Measurements from ENCODE around the gene PNPLA1. TPM values are rescaled to one million over a fixed set of nuclear protein-coding genes. Genes with fewer than 3 reads are reported as not detected.
A peak's percentile ranks its signal among the peaks of the same experiment; 100 is the strongest.

The PNPLA1 gene
- total and polyA plus RNA-seq, 5 donors, result not detected

DNA sequence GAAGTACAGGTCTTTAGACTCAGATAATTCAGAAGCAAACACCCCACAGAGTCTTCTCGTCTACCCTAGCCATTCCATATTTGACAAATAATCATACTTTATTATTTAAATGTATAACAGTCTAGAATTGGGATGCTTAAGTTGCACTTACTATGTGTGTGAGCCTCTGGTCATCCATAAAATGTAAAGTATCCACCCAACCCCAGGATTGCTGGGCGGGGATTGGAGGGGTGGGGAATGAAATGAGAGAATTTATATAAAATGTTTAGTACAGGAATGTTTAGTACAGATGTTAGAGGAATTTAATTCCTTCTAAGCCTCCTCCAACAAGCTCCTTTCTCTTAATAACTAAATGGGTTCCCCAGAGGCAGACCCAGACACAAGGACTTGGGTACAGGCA, 50.0 kb downstream of the PNPLA1 start:
- H3K4me1 ChIP-seq (ENCODE audit: control insufficient read depth, insufficient read depth, low read length), result peaks cover 2% of the 10 kb centered on the region
- DNase-seq, result no peak
- no peak overlapping the region for H3K27ac ChIP-seq (ENCODE audit: low read length)
- H3K27me3 ChIP-seq (ENCODE audit: control insufficient read depth, insufficient read depth), result no peaks in the 10 kb centered on the region
- no peaks in the 10 kb centered on the region for H3K9me3 ChIP-seq (ENCODE audit: control insufficient read depth, low read length)
- intact Hi-C loops (cut with DNase I), result no loop called here
- ATAC-seq, result no peak
- 85% methylated on average over 2 of the region's 2 CpGs for WGBS
- H3K4me3 ChIP-seq (ENCODE audit: low read length), result no peak overlapping the region

DNA sequence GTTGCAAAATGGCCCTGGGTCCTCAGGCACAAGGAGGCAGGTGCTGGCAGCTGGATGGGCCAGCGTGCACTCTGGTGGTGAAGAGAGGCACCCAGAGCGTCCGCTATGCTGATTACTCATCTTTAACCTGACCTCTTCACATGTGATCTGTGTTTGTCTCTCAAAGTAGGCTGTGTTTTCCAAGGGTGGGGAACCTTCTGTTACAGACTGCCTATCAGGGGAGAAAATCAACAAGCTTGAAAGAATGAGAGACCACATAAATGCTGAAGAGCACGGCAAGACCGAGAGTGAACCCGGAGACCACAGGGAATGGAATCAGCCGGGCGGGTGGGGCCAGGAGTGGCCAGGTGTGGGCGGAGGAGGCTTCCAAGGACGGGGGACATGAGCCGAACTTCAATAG, 50.6 kb downstream of the PNPLA1 start:
- no peak overlapping the region for H3K4me3 ChIP-seq (ENCODE audit: low read length)
- H3K4me1 ChIP-seq (ENCODE audit: control insufficient read depth, insufficient read depth, low read length), result peaks cover 2% of the 10 kb centered on the region
- DNase-seq, result no peak
- no peaks in the 10 kb centered on the region for H3K27me3 ChIP-seq (ENCODE audit: control insufficient read depth, insufficient read depth)
- intact Hi-C loops (cut with DNase I), result no loop called here
- H3K27ac ChIP-seq (ENCODE audit: low read length), result no peak overlapping the region
- WGBS, result 89% methylated on average over 11 of the region's 11 CpGs
- no peaks in the 10 kb centered on the region for H3K9me3 ChIP-seq (ENCODE audit: control insufficient read depth, low read length)
- no peak for ATAC-seq

DNA sequence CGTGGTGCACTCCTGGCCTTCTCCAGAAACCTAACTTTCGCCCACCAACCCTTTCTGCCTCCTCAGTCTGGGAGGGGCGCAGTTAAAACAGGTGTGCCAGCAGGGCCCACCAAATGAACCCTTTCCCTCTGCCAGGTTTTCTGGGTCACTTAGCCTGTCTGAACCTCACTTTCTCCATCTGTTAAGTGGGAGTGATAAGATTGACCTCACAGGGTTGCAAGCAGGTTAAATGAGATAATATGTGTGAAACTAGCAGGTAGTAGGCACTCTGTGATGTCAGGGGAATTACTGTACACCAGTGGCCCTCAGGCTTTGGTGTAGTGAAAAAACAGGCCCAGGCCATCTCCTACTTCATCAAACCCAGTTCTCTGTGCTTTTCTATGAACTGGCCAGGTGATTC, 52.7 kb downstream of the PNPLA1 start:
- 89% methylated on average over 3 of the region's 3 CpGs for WGBS
- ATAC-seq, result no peak
- H3K27me3 ChIP-seq (ENCODE audit: control insufficient read depth, insufficient read depth), result no peaks in the 10 kb centered on the region
- H3K4me1 ChIP-seq (ENCODE audit: control insufficient read depth, insufficient read depth, low read length), result no peaks in the 10 kb centered on the region
- no peak overlapping the region for H3K27ac ChIP-seq (ENCODE audit: low read length)
- no peak for DNase-seq
- intact Hi-C loops (cut with DNase I), result no loop called here
- no peaks in the 10 kb centered on the region for H3K9me3 ChIP-seq (ENCODE audit: control insufficient read depth, low read length)
- no peak overlapping the region for H3K4me3 ChIP-seq (ENCODE audit: low read length)

DNA sequence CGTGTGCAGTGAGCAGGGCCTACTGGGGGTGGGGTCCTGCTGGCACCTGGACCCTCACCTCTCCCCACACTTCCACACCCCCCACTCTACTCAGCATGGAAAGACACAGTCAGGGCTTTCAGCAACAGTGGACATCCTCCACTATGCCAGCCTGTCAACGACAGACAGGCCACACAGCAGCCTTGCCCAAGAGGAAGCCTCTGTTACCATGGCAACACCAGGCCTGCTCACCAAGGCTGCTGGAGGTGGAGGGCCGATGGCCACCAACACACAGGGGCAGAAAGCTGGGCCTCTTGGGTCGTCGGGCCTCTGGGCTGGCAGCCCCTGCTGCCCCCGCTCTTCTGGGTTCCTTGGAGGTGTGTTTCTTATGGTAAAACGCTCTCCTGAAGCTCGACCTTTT, 53.2 kb downstream of the PNPLA1 start:
- WGBS, result 71% methylated on average over 8 of the region's 8 CpGs
- DNase-seq, result no peak
- no peaks in the 10 kb centered on the region for H3K9me3 ChIP-seq (ENCODE audit: control insufficient read depth, low read length)
- no peak for ATAC-seq
- H3K4me3 ChIP-seq (ENCODE audit: low read length), result no peak overlapping the region
- H3K4me1 ChIP-seq (ENCODE audit: control insufficient read depth, insufficient read depth, low read length), result no peaks in the 10 kb centered on the region
- H3K27ac ChIP-seq (ENCODE audit: low read length), result no peak overlapping the region
- H3K27me3 ChIP-seq (ENCODE audit: control insufficient read depth, insufficient read depth), result no peaks in the 10 kb centered on the region
- intact Hi-C loops (cut with DNase I), result no loop called here

DNA sequence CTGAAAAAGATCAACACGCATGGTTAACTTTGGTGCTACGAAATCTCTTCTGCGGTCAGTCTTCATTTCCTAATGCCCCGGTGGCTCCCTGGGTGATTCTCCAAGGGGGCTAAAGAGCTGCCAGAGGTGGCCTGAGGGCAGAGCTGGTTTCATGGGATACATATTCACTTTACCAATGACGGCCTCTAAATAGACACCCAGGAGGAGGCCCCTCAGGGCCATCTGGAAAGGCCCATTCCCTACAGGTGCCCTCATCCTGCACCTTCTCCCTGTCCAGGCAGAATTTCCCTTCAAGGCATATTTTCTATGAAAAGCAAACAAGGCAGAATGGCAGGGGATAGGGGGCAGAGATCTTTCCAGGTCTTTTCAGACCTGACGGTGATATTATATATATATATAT, 54.3 kb downstream of the PNPLA1 start:
- 92% methylated on average over 6 of the region's 6 CpGs for WGBS
- ATAC-seq (no peak), DNase-seq (no peak)
- no peaks in the 10 kb centered on the region for H3K9me3 ChIP-seq (ENCODE audit: control insufficient read depth, low read length)
- intact Hi-C loops (cut with DNase I), result no loop called here
- no peaks in the 10 kb centered on the region for H3K27me3 ChIP-seq (ENCODE audit: control insufficient read depth, insufficient read depth)
- no peaks in the 10 kb centered on the region for H3K4me1 ChIP-seq (ENCODE audit: control insufficient read depth, insufficient read depth, low read length)
- no peak overlapping the region for H3K27ac ChIP-seq (ENCODE audit: low read length)
- H3K4me3 ChIP-seq (ENCODE audit: low read length), result no peak overlapping the region

DNA sequence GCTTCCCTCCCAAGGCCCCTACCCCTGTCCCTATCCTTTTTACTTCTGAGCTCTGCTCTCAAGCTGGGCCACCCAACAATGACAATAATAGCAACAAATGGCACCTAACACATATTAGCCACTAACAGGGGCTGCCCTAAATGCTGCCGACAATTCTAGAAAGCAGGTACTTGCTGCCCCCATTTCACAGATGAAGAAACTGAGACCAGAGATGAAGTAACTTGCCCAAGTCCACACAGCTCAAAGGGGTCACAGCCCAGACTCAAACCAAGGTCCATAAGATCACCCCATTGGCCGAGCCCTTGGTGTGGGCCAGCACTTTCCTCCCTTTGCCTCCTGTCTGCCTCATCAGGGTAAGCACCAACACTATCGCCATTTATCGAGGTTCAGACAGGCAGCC, 54.9 kb downstream of the PNPLA1 start:
- DNase-seq (no peak), ATAC-seq (no peak)
- no peak overlapping the region for H3K4me3 ChIP-seq (ENCODE audit: low read length)
- no peaks in the 10 kb centered on the region for H3K27me3 ChIP-seq (ENCODE audit: control insufficient read depth, insufficient read depth)
- no peaks in the 10 kb centered on the region for H3K9me3 ChIP-seq (ENCODE audit: control insufficient read depth, low read length)
- no peaks in the 10 kb centered on the region for H3K4me1 ChIP-seq (ENCODE audit: control insufficient read depth, insufficient read depth, low read length)
- WGBS, result 92% methylated on average over 4 of the region's 4 CpGs
- no peak overlapping the region for H3K27ac ChIP-seq (ENCODE audit: low read length)
- intact Hi-C loops (cut with DNase I), result no loop called here

DNA sequence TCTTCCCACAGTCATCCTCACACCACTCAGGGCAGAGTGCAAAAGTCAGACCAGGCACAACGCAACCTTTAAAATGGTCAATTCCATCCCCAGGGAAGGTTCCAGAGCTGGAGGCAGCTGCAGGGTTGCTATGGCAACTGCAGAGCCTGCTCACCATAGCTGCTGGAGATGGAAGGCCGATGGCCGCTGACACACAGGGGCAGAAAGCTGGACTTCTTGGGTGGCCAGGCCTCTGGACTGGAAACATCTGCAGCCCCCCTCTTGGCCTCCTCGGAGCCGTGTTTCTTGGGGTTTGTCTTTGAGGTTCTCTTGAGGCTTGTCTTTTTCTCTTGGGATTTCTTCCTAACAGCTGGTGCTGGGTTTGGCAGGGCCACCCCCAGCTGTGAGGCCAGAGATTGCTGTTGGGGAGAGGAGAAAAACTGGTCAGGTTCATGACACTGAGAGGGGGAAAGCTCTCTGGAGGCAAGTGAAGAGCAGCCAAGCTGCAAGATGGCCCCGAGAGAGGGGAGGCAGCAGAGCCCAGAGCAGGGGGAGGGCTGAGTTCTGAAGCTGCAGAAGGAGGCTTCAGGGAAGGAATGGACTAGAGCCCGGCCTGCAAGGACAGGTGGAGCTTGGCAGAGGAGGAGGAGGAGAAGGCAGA, 56.6 kb downstream of the PNPLA1 start:
- no peaks in the 10 kb centered on the region for H3K9me3 ChIP-seq (ENCODE audit: control insufficient read depth, low read length)
- no peak for DNase-seq
- 63% methylated on average over 7 of the region's 7 CpGs for WGBS
- H3K27me3 ChIP-seq (ENCODE audit: control insufficient read depth, insufficient read depth), result no peaks in the 10 kb centered on the region
- H3K4me3 ChIP-seq (ENCODE audit: low read length), result no peak overlapping the region
- ATAC-seq, result peak in 1 of 2 donors; percentile 20
- no peak overlapping the region for H3K27ac ChIP-seq (ENCODE audit: low read length)
- H3K4me1 ChIP-seq (ENCODE audit: control insufficient read depth, insufficient read depth, low read length), result no peaks in the 10 kb centered on the region
- intact Hi-C loops (cut with DNase I), result no loop called here

DNA sequence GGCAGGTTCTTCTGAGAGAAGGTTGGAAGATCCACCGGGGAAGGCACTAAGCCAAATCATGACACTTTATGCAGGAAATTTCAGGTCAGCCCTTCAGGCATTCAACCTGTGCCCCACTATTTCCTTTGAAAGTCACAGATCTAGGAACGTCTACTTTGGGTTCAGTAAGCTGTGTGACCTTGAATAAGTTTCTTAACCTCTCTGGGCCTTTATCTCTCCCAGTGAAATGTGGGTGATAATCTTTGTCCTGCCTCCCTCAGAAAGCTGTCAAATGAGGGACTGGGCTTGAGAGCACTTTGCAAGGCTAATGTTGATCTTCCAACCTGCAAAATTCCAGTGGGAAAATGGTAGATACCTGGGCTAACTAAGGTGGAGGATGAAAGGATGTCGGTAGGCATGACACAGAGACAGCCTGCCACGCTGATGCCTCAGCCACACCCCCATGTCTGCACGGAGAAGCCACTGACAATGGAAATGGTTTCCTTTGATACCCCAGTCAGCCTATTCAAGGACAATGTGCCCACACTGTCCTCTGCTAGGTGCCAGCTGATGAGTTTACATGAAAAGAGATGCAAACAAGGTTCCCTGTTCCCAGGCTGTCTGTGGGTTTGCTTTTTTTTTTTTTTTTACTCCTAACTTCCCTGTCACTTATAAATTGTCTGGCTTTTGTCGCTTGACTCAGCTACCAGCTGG, 57.5 kb downstream of the PNPLA1 start:
- ATAC-seq (peak in 1 of 2 donors; percentile 41), DNase-seq (no peak)
- WGBS, result 42% methylated on average over 6 of the region's 6 CpGs
- Histone ChIP-seq H3K4me3 (ENCODE audit: low read length) (no peak overlapping the region), H3K27ac (ENCODE audit: low read length) (no peak overlapping the region), H3K27me3 (ENCODE audit: control insufficient read depth, insufficient read depth) (no peaks in the 10 kb centered on the region), H3K9me3 (ENCODE audit: control insufficient read depth, low read length) (no peaks in the 10 kb centered on the region), H3K4me1 (ENCODE audit: control insufficient read depth, insufficient read depth, low read length) (no peaks in the 10 kb centered on the region)
- intact Hi-C loops (cut with DNase I), result no loop called here

DNA sequence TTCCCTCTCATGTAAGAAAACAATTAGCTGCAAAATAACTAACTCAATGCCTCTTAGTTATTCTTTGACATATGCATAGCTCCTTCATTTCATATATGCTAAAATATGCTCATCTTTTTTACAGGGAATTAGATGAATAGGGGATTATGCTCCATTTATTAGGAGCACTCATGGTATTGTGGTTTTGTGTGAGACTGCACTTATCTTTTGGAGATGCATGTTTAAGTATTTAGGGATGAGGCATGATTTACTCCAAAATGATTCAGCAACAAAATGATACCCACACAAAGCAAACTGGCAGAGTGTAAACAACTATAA, 58.0 kb downstream of the PNPLA1 start:
- H3K27me3 ChIP-seq (ENCODE audit: control insufficient read depth, insufficient read depth), result no peaks in the 10 kb centered on the region
- no peak for DNase-seq
- no peak overlapping the region for H3K4me3 ChIP-seq (ENCODE audit: low read length)
- intact Hi-C loops (cut with DNase I), result no loop called here
- no peak overlapping the region for H3K27ac ChIP-seq (ENCODE audit: low read length)
- H3K9me3 ChIP-seq (ENCODE audit: control insufficient read depth, low read length), result no peaks in the 10 kb centered on the region
- ATAC-seq, result no peak
- no peaks in the 10 kb centered on the region for H3K4me1 ChIP-seq (ENCODE audit: control insufficient read depth, insufficient read depth, low read length)

DNA sequence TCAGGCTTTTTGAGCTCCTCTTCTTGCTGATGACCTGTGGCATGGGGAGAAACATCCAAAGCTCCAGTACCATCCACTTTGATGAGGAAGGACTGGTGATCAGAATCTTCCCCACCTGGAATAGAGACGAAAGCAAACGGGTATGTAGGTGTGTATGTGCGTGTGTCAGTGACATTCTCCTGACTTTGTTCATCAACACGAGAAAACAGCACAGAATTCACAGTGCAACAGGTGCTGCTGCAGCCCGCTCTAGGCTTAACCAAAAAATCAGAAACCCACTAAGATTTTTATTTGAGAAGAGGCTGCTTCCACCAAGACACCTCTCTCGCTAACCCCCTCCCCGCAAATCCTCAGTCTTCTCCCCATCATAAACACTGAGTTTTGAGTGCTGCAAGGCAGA, 58.7 kb downstream of the PNPLA1 start:
- H3K27ac ChIP-seq (ENCODE audit: low read length), result no peak overlapping the region
- H3K27me3 ChIP-seq (ENCODE audit: control insufficient read depth, insufficient read depth), result no peaks in the 10 kb centered on the region
- no peak for ATAC-seq
- intact Hi-C loops (cut with DNase I), result no loop called here
- no peaks in the 10 kb centered on the region for H3K9me3 ChIP-seq (ENCODE audit: control insufficient read depth, low read length)
- WGBS, result 91% methylated on average over 7 of the region's 7 CpGs
- DNase-seq, result no peak
- no peak overlapping the region for H3K4me3 ChIP-seq (ENCODE audit: low read length)
- no peaks in the 10 kb centered on the region for H3K4me1 ChIP-seq (ENCODE audit: control insufficient read depth, insufficient read depth, low read length)

DNA sequence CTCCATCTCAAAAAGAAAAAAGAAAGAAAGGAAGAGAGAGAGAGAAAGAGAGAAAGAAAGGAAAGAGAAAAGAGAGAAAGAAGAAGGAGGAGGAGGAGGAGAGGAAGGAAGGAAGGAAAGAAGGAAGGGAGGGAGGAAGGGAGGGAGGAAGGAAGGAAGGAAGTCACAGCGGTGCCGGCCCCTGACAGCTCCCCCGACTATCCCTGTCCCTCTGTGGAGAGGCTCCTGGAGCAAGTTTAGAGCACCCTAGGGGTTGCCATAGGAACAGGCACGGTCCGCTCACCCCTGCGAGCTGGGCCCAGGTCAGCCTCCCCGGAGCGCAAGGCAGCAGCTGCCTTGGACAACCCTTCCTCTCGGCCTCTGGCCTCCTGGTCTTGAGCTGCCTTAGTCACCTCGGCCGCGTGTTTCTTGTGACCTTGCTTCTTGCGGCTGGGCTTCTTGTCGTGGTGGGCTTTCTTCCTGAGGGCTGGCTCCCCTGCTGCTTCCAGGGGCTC, 60.0 kb downstream of the PNPLA1 start:
- Histone ChIP-seq H3K9me3 (ENCODE audit: control insufficient read depth, low read length) (no peaks in the 10 kb centered on the region), H3K4me3 (ENCODE audit: low read length) (no peak overlapping the region), H3K27me3 (ENCODE audit: control insufficient read depth, insufficient read depth) (no peaks in the 10 kb centered on the region), H3K27ac (ENCODE audit: low read length) (no peak overlapping the region), H3K4me1 (ENCODE audit: control insufficient read depth, insufficient read depth, low read length) (no peaks in the 10 kb centered on the region)
- ATAC-seq (no peak), DNase-seq (no peak)
- 66% methylated on average over 14 of the region's 14 CpGs for WGBS
- intact Hi-C loops (cut with DNase I), result no loop called here

DNA sequence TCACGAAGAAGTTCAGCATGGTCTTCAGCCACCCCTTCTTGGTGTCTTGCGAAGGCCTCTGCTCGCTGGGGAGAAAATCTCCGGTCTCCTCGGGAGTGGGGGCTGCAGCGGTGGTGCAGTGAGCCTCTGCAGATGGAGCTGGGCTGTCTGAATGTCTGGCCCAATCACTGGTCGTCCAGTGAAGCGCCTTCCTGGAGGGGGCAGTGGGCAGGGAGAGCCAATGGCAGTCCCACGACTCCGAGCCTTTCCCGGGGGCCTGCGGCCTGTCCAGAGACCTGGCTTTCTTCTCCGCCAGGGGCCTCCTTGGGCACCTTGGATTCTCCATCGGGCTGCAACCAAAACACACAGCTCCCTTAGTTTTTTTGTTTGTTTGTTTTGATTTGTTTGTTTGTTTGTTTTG, 60.5 kb downstream of the PNPLA1 start:
- Histone ChIP-seq H3K4me3 (ENCODE audit: low read length) (no peak overlapping the region), H3K27me3 (ENCODE audit: control insufficient read depth, insufficient read depth) (no peaks in the 10 kb centered on the region), H3K4me1 (ENCODE audit: control insufficient read depth, insufficient read depth, low read length) (no peaks in the 10 kb centered on the region), H3K9me3 (ENCODE audit: control insufficient read depth, low read length) (no peaks in the 10 kb centered on the region), H3K27ac (ENCODE audit: low read length) (no peak overlapping the region)
- DNase-seq, result no peak
- 89% methylated on average over 14 of the region's 14 CpGs for WGBS
- intact Hi-C loops (cut with DNase I), result no loop called here
- no peak for ATAC-seq

All from right cardiac atrium (tissue), 5 donors.